KBM-7 (cell line): ENCODE data around the gene MEMO1.
"Not testable (repeated sequence)": the region's sequence is repeated elsewhere in the genome, so short reads cannot be mapped to it uniquely, and the experiment has no call there.

Source experiments
- DNase-seq: peaks from one replicate; pipeline ENCODE4 v3.0.0-alpha.2; 2015
- in situ Hi-C: fragments of 300-500 bp; cut with MboI; formaldehyde crosslinking; loops from 2 replicates; pipeline ENCODE4 v1.14.3; 2020; ENCODE audit warnings: low sequenced_read_pairs, low pct_unique_long_range_greater_than_20kb, mixed read lengths

MEMO1 gene

GRCh38 chr2:31865215-31865614 is 145.6 kb downstream of the MEMO1 start:
- no peak for DNase-seq
- in situ Hi-C loops = no loop called here

- in situ Hi-C loops = no loop called here
- DNase-seq = no peak
Measured at GRCh38 chr2:31863867-31864266, 146.9 kb downstream of the MEMO1 start.

- DNase-seq, in situ Hi-C loops: not testable (repeated sequence)
Measured at GRCh38 chr2:31863015-31863656, 147.7 kb downstream of the MEMO1 start.

GRCh38 chr2:31859959-31860358 is 150.8 kb downstream of the MEMO1 start:
- in situ Hi-C loops = no loop called here
- DNase-seq = no peak

GRCh38 chr2:31853521-31853920 is 157.3 kb downstream of the MEMO1 start:
- in situ Hi-C loops = no loop called here

GRCh38 chr2:31842150-31842549 is 168.7 kb downstream of the MEMO1 start:
- DNase-seq, in situ Hi-C loops: not testable (repeated sequence)

More at GRCh38 chr2:31853521-31853920, 157.3 kb downstream of the MEMO1 start:
- DNase-seq = no peak

- no peak for DNase-seq
- in situ Hi-C loops = no loop called here
Measured at GRCh38 chr2:31835450-31835849, 175.4 kb downstream of the MEMO1 start.

GRCh38 chr2:31832363-31832762 is 178.4 kb downstream of the MEMO1 start:
- in situ Hi-C loops = no loop called here
- no peak for DNase-seq

GRCh38 chr2:31831585-31831984 is 179.2 kb downstream of the MEMO1 start:
- no peak for DNase-seq
- in situ Hi-C loops = no loop called here

- DNase-seq = no peak
- in situ Hi-C loops = no loop called here
Measured at GRCh38 chr2:31828891-31829290, 181.9 kb downstream of the MEMO1 start.

- no peak for DNase-seq
- in situ Hi-C loops = no loop called here
Measured at GRCh38 chr2:31823558-31823957, 187.2 kb downstream of the MEMO1 start.

- no peak for DNase-seq
- in situ Hi-C loops = no loop called here
Measured at GRCh38 chr2:31822587-31822986, 188.2 kb downstream of the MEMO1 start.
